Activated effector memory CD4-positive, alpha-beta T cell treated with anti-CD3 and anti-CD28 coated beads, Interleukin-2, amount 50 U/mL, for 16 hours (primary cell): ENCODE measurements around the gene MOB3A.

Source experiments
- DNase-seq: peaks from one replicate; pipeline ENCODE4 v3.0.0-alpha.2; 2020

MOB3A gene

GRCh38 chr19:2079076-2079864, 16.9 kb downstream of the MOB3A start:
- no peak for DNase-seq

GRCh38 chr19:2077833-2078619, 18.1 kb downstream of the MOB3A start:
- no peak for DNase-seq

- no peak for DNase-seq
Observed at GRCh38 chr19:2077398-2077797, 18.7 kb downstream of the MOB3A start.

GRCh38 chr19:2076526-2076944, 19.6 kb downstream of the MOB3A start:
- no peak for DNase-seq

GRCh38 chr19:2072757-2073551, 23.2 kb downstream of the MOB3A start:
- DNase-seq, result no peak

GRCh38 chr19:2070986-2071673, 25.0 kb downstream of the MOB3A start:
- DNase-seq, result no peak

- DNase-seq, result no peak
Observed at GRCh38 chr19:2070436-2070827, 25.7 kb downstream of the MOB3A start.

GRCh38 chr19:2064788-2065524, 31.2 kb downstream of the MOB3A start:
- no peak for DNase-seq

GRCh38 chr19:2064395-2064787, 31.7 kb downstream of the MOB3A start:
- DNase-seq, result no peak

GRCh38 chr19:2063824-2064223, 32.3 kb downstream of the MOB3A start:
- DNase-seq, result no peak

- no peak for DNase-seq
Observed at GRCh38 chr19:2062770-2063169, 33.4 kb downstream of the MOB3A start.

GRCh38 chr19:2062389-2062729, 33.8 kb downstream of the MOB3A start:
- no peak for DNase-seq

- DNase-seq, result peak; percentile 100
Observed at GRCh38 chr19:2061495-2062388, 34.4 kb downstream of the MOB3A start.

GRCh38 chr19:2060884-2061494, 35.1 kb downstream of the MOB3A start:
- DNase-seq, result no peak

GRCh38 chr19:2059422-2060201, 36.5 kb downstream of the MOB3A start:
- no peak for DNase-seq

GRCh38 chr19:2058570-2059421, 37.3 kb downstream of the MOB3A start:
- DNase-seq, result no peak

GRCh38 chr19:2057484-2058469, 38.3 kb downstream of the MOB3A start:
- DNase-seq, result no peak

- no peak for DNase-seq
Observed at GRCh38 chr19:2056837-2057192, 39.3 kb downstream of the MOB3A start.
